T-helper 2 cell treated with Interferon-gamma antibody and Interleukin-4, amounts not matched to agents 100 ng/mL and 5 ng/mL, for 36 hours (primary cell): Measurements from ENCODE around the gene AKIRIN2. TPM values are rescaled to one million over a fixed set of nuclear protein-coding genes. Genes with fewer than 3 reads are reported as not detected.

Experiments used
- intact Hi-C: fragments of 100-400 bp; cut with micrococcal nuclease; formaldehyde crosslinking; loops from one replicate; pipeline ENCODE4 v1.15.1; 2023
- total RNA-seq: library from RNA; stranded (reverse); gene quantifications from 2 replicates; pipeline ENCODE4 v1.2.3, GENCODE V29; 2022

The AKIRIN2 gene
- 33.6 and 37.7 TPM in 2 replicates for total RNA-seq

GRCh38 chr6:87701676-87702588 is at the start of gene AKIRIN2:
Gene AKIRIN2 (minus strand): TSS chr6:87702233. CDS start chr6:87701684, 549 bp downstream.
- intact Hi-C loops, result loop anchor here (1.0 to 2.0 kb wide), 8 partner anchors 40 to 1378 kb away; partner anchors contain the start of genes ORC3, PNRC1, RNGTT and SLC35A1

- intact Hi-C loops, result no loop called here
Measured at GRCh38 chr6:87747646-87748045, 45.6 kb upstream of the AKIRIN2 start.

GRCh38 chr6:87745966-87746721 is 44.1 kb upstream of the AKIRIN2 start:
- intact Hi-C loops, result no loop called here

- intact Hi-C loops, result no loop called here
Measured at GRCh38 chr6:87743454-87743853, 41.4 kb upstream of the AKIRIN2 start.

- intact Hi-C loops, result loop anchor here (1.0 kb wide), 1 partner anchor 40 kb away; the partner anchor contains the start of gene AKIRIN2
Measured at GRCh38 chr6:87742106-87742505, 40.1 kb upstream of the AKIRIN2 start.

GRCh38 chr6:87741001-87741650 is 39.1 kb upstream of the AKIRIN2 start:
- intact Hi-C loops, result no loop called here

- intact Hi-C loops, result no loop called here
Measured at GRCh38 chr6:87738744-87739143, 36.7 kb upstream of the AKIRIN2 start.

GRCh38 chr6:87738000-87738399 is 36.0 kb upstream of the AKIRIN2 start:
- intact Hi-C loops, result no loop called here

GRCh38 chr6:87736809-87737540 is 34.9 kb upstream of the AKIRIN2 start:
- intact Hi-C loops, result no loop called here

- intact Hi-C loops, result no loop called here
Measured at GRCh38 chr6:87731818-87732661, 30.0 kb upstream of the AKIRIN2 start.

- intact Hi-C loops, result no loop called here
Measured at GRCh38 chr6:87731080-87731479, 29.0 kb upstream of the AKIRIN2 start.

GRCh38 chr6:87729965-87730719 is 28.1 kb upstream of the AKIRIN2 start:
- intact Hi-C loops, result no loop called here

- intact Hi-C loops, result no loop called here
Measured at GRCh38 chr6:87728706-87729105, 26.7 kb upstream of the AKIRIN2 start.

GRCh38 chr6:87724983-87725811 is 23.2 kb upstream of the AKIRIN2 start:
- intact Hi-C loops, result no loop called here

GRCh38 chr6:87723170-87724078 is 21.4 kb upstream of the AKIRIN2 start:
- intact Hi-C loops, result no loop called here

- intact Hi-C loops, result no loop called here
Measured at GRCh38 chr6:87722540-87723169, 20.6 kb upstream of the AKIRIN2 start.

GRCh38 chr6:87721311-87721710 is 19.3 kb upstream of the AKIRIN2 start:
- intact Hi-C loops, result no loop called here
